ENCODE data around the gene CBLB.

The CBLB gene

DNA sequence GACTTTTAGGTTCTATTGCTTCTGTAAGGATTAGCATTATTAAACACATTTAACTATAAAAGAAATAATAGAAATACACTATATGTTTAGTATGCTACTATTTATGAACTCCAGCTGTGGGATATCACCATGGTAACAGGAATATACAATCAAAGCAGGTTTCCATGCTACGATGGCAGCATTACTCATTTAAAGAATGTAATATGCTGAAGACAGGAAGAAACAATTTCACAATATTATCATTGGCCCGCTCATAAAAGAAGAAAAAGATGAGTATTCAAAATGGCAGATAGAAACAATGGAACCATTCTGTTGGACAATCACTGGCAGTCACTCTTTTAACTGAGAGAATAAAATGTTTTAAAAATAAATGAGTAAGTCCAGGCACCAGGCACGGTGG is 153.4 kb downstream of the CBLB start:
- Histone ChIP-seq H3K36me3 (ENCODE audit: insufficient read depth, low read length) (peaks cover 50% of the 10 kb centered on the region), H3K9ac (ENCODE audit: low read depth, low read length) (peak overlapping the region; percentile 17), H3K4me3 (ENCODE audit: low read length) (no peak overlapping the region), H3K27me3 (ENCODE audit: control insufficient read depth, insufficient read depth, low read length) (no peaks in the 10 kb centered on the region), H3K9me3 (replicated peaks; ENCODE audit: low read length) (no peaks in the 10 kb centered on the region), H3K4me1 (ENCODE audit: control insufficient read depth, insufficient read depth, low read length) (peaks cover 3% of the 10 kb centered on the region), H3K4me2 (ENCODE audit: low read length) (no peak overlapping the region)

DNA sequence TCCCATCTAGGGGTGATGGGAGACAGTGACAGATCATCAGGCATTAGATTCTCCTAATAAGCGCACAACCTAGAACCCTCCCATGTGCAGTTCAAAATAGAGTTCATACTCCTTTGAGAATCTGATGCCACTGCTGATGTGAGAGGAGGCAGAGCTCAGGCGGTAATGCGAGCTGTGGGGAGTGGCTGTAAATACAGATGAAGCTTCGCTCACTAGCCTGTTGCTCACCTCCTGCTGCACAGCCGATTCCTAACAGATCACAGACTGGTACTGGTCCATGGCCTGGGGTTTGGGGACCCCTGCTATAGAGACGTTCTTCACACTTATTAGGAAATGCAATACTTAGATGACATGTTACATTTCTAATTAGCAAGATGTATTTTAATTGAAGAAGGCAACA is 154.4 kb downstream of the CBLB start:
- Histone ChIP-seq H3K36me3 (ENCODE audit: insufficient read depth, low read length) (peaks cover 47% of the 10 kb centered on the region), H3K27me3 (ENCODE audit: control insufficient read depth, insufficient read depth, low read length) (no peaks in the 10 kb centered on the region), H3K4me3 (ENCODE audit: low read length) (no peak overlapping the region), H3K4me2 (ENCODE audit: low read length) (no peak overlapping the region), H3K9ac (ENCODE audit: low read depth, low read length) (no peak overlapping the region), H3K4me1 (ENCODE audit: control insufficient read depth, insufficient read depth, low read length) (peaks cover 3% of the 10 kb centered on the region), H3K9me3 (replicated peaks; ENCODE audit: low read length) (no peaks in the 10 kb centered on the region)

DNA sequence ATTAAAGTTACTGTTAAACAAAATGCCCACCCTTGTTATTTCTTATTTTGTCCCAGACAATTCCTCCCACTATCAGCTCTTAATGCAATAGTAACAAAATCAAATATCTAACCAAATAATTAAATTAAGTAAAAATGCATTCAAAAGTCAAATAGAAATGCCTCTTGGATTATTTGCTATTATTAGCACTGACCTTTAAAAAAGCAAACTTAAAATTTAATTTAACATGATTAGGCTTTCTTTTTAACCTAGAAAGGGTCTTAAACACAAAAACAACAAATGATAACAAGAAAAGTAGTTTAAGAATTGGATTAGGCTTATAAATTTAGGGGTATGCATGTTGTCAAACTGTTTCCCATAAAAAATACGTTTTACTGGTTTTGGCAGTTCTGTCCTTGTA is 159.8 kb downstream of the CBLB start:
- Histone ChIP-seq H3K9ac (ENCODE audit: low read depth, low read length) (no peak overlapping the region), H3K4me1 (ENCODE audit: control insufficient read depth, insufficient read depth, low read length) (no peaks in the 10 kb centered on the region), H3K4me2 (ENCODE audit: low read length) (no peak overlapping the region), H3K4me3 (ENCODE audit: low read length) (no peak overlapping the region), H3K36me3 (ENCODE audit: insufficient read depth, low read length) (peaks cover 19% of the 10 kb centered on the region), H3K27me3 (ENCODE audit: control insufficient read depth, insufficient read depth, low read length) (no peaks in the 10 kb centered on the region), H3K9me3 (replicated peaks; ENCODE audit: low read length) (no peaks in the 10 kb centered on the region)

DNA sequence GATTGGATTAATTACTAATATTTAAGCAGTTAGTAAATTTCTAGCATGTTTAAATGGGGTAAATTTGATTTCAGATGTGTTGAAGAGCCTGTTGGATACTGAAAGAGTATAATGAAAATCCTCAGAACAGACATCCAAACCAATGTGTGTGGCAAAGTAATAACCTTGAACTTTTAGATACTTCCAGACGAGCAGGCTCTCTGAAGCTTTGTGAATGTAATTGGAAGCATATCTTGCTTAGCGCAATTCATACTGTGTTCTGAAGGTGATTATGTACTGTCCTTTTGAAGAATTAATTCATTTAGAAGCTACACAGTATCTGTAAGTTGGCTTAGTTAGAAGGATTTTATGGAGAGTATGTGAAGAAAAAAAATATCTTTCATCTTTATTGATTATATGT is 161.8 kb downstream of the CBLB start:
- Histone ChIP-seq H3K9me3 (replicated peaks; ENCODE audit: low read length) (no peaks in the 10 kb centered on the region), H3K4me1 (ENCODE audit: control insufficient read depth, insufficient read depth, low read length) (no peaks in the 10 kb centered on the region), H3K4me3 (ENCODE audit: low read length) (no peak overlapping the region), H3K9ac (ENCODE audit: low read depth, low read length) (no peak overlapping the region), H3K36me3 (ENCODE audit: insufficient read depth, low read length) (peaks cover 30% of the 10 kb centered on the region), H3K27me3 (ENCODE audit: control insufficient read depth, insufficient read depth, low read length) (no peaks in the 10 kb centered on the region), H3K4me2 (ENCODE audit: low read length) (no peak overlapping the region)

DNA sequence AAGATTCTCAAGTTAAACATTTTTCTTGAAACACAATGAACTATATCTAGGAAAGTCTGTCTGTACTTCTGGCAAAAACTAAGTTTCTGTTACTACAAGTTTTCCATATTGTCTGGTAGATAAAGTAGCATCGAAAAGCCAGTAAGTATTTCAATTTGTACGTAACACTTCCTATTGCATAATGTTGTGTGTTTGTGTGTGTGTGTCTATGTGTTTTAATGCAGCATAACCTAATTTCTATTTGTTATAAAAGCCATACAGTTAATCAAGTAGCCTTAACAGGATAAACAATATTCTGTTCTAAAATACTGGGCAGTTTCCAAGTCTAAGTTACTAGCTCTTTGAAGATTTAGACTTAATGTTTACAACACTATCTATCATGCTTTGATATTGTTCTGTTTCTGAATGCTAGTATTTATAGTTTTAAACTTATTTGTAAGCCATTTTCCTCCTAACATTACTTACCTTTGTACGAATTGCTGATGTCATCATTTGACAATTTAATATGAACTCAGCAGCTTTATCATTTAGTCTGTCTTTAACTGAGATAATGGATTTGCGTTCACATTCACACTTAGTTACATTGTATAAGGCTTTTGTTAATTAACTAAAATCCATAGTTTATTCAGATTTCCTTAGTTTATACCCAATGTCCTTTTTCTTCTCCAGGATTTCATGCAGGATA is 163.9 kb downstream of the CBLB start:
- H3K4me1 ChIP-seq (ENCODE audit: control insufficient read depth, insufficient read depth, low read length): no peaks in the 10 kb centered on the region
- H3K27me3 ChIP-seq (ENCODE audit: control insufficient read depth, insufficient read depth, low read length): no peaks in the 10 kb centered on the region
- H3K4me2 ChIP-seq (ENCODE audit: low read length): no peak overlapping the region
- no peak overlapping the region for H3K9ac ChIP-seq (ENCODE audit: low read depth, low read length)
- peaks cover 26% of the 10 kb centered on the region for H3K36me3 ChIP-seq (ENCODE audit: insufficient read depth, low read length)
- no peak overlapping the region for H3K4me3 ChIP-seq (ENCODE audit: low read length)
- H3K9me3 ChIP-seq (replicated peaks; ENCODE audit: low read length): no peaks in the 10 kb centered on the region

DNA sequence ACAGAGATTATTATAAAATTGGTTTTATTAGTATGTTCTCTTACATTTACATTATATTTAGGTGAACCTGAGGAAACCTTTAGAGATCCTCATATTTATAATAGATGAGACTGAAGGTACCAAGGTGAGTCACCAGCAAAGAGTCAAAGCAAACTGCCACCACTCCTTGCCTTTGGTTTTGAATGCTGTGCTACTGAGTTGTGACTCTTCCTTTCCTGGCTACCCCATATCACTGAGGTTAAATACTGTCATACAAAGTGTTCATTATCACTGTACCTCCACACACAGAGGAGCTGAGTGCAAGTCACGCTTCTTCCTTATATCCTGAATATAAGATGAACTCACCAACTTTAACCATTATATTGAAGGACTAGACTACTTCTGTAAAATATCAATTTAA is 168.2 kb downstream of the CBLB start:
- Histone ChIP-seq H3K9ac (ENCODE audit: low read depth, low read length) (no peak overlapping the region), H3K4me1 (ENCODE audit: control insufficient read depth, insufficient read depth, low read length) (no peaks in the 10 kb centered on the region), H3K4me2 (ENCODE audit: low read length) (no peak overlapping the region), H3K27me3 (ENCODE audit: control insufficient read depth, insufficient read depth, low read length) (no peaks in the 10 kb centered on the region), H3K9me3 (replicated peaks; ENCODE audit: low read length) (no peaks in the 10 kb centered on the region), H3K4me3 (ENCODE audit: low read length) (no peak overlapping the region), H3K36me3 (ENCODE audit: insufficient read depth, low read length) (peaks cover 30% of the 10 kb centered on the region)

DNA sequence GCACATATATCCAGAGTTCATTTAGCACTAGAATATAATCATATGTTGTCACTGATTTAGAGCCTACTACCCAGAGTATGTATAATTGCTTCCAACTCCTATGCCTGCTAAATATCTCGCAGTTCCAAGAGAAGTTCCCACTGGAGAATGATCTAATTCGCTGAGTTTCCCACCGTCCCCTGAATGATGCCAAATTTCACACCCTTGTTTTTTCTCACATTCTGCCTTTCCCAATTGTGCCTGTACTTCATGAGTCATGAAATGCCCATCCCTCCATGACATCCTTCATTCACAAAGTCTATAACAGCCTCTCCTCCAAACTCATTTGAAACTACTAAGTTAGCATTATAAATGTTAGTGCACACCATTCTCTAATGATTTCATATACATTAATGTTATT is 177.2 kb downstream of the CBLB start:
- Histone ChIP-seq H3K4me3 (ENCODE audit: low read length) (no peak overlapping the region), H3K27me3 (ENCODE audit: control insufficient read depth, insufficient read depth, low read length) (no peaks in the 10 kb centered on the region), H3K36me3 (ENCODE audit: insufficient read depth, low read length) (peaks cover 33% of the 10 kb centered on the region), H3K4me2 (ENCODE audit: low read length) (no peak overlapping the region), H3K9ac (ENCODE audit: low read depth, low read length) (no peak overlapping the region), H3K9me3 (replicated peaks; ENCODE audit: low read length) (no peaks in the 10 kb centered on the region), H3K4me1 (ENCODE audit: control insufficient read depth, insufficient read depth, low read length) (no peaks in the 10 kb centered on the region)

DNA sequence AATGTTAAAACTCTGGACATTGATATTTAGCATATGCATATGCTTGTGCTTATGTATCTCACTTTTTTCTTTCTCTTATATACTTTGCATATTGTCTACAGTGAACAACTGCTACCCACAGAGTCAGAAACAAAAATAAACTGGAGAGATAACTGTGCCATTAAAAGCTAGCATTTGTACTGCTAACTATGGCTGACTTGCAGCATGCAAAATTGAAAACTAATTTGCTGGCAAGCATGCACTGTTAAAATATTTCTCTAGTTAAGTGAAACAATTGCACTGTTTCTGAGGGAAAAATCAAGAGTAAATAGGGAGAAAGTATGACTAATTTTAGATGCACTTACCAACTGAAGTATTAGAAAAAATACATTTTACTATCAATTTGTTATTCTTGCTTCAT is 177.8 kb downstream of the CBLB start:
- Histone ChIP-seq H3K36me3 (ENCODE audit: insufficient read depth, low read length) (peaks cover 33% of the 10 kb centered on the region), H3K9me3 (replicated peaks; ENCODE audit: low read length) (no peaks in the 10 kb centered on the region), H3K9ac (ENCODE audit: low read depth, low read length) (no peak overlapping the region), H3K4me3 (ENCODE audit: low read length) (no peak overlapping the region), H3K27me3 (ENCODE audit: control insufficient read depth, insufficient read depth, low read length) (no peaks in the 10 kb centered on the region), H3K4me1 (ENCODE audit: control insufficient read depth, insufficient read depth, low read length) (no peaks in the 10 kb centered on the region), H3K4me2 (ENCODE audit: low read length) (no peak overlapping the region)

DNA sequence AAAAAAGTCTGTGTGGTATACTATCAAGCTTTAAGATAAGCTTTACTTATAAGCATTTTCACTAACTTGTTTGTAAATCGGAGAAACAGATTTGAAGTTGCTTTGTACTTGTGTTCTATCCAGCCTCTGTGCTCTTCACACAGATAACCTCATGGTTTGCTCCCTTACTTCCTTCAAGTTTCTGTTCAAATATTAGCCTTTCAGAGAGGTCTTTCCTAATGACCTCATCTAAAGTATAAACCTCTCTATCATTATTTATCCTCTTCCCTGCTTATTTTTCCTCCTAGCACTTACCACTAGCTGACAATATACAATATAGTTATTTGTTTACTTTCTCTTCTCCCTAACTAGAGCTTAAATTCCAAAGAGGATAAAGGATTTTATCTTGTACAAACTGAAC is 180.0 kb downstream of the CBLB start:
- Histone ChIP-seq H3K4me1 (ENCODE audit: control insufficient read depth, insufficient read depth, low read length) (no peaks in the 10 kb centered on the region), H3K36me3 (ENCODE audit: insufficient read depth, low read length) (peaks cover 42% of the 10 kb centered on the region), H3K9me3 (replicated peaks; ENCODE audit: low read length) (no peaks in the 10 kb centered on the region), H3K4me2 (ENCODE audit: low read length) (no peak overlapping the region), H3K9ac (ENCODE audit: low read depth, low read length) (no peak overlapping the region), H3K4me3 (ENCODE audit: low read length) (no peak overlapping the region), H3K27me3 (ENCODE audit: control insufficient read depth, insufficient read depth, low read length) (no peaks in the 10 kb centered on the region)

DNA sequence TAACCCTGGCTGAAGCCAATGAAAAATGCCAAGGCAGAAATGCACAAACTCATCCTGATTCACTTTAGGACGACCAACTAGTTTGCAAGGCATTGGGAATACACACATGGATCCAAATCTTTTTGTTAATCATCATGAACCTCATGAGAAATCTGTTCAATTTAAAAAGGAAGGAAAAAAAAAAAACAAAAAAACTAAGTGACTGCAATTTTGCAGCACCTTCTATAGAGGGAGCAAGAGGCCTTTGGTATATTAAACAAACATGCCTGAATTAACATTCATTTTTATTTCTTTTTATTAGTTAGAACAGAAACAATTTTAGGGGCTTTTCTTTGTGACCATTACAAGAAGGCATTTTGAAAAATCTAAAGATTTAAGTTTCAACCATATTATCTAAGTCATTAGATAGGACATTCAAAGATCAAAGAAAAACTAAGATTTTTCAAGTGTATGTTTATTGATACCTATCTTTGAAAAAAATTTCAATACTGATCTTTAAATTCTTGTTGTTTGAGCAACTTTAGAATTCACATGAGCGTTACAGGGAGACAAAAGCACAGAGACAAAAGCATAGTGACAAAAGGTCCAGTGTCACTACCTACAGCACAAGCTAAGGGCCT is 182.4 kb downstream of the CBLB start:
- no peaks in the 10 kb centered on the region for H3K27me3 ChIP-seq (ENCODE audit: control insufficient read depth, insufficient read depth, low read length)
- no peaks in the 10 kb centered on the region for H3K4me1 ChIP-seq (ENCODE audit: control insufficient read depth, insufficient read depth, low read length)
- H3K4me2 ChIP-seq (ENCODE audit: low read length): no peak overlapping the region

DNA sequence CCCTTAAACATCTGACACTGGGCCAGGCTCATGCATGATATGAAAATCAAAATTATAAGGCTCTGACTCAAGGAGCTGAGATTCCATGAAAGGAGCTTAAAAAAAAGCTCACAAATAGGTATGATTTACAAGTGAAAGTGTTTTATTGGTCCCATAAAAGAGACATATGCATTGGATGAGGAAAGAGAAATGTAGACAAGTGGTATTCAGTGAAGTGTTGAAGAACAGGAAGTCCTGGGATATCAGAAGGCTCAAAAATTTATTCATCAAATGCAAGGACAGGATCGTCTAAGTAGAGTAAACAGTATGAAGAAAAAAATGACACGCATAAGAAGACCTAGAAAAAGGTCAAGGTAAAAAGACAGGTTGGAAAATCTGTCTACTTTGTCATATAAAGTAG is 188.9 kb downstream of the CBLB start:
- Histone ChIP-seq H3K4me2 (ENCODE audit: low read length) (no peak overlapping the region), H3K36me3 (ENCODE audit: insufficient read depth, low read length) (peaks cover 70% of the 10 kb centered on the region), H3K4me1 (ENCODE audit: control insufficient read depth, insufficient read depth, low read length) (no peaks in the 10 kb centered on the region), H3K9ac (ENCODE audit: low read depth, low read length) (no peak overlapping the region), H3K9me3 (replicated peaks; ENCODE audit: low read length) (no peaks in the 10 kb centered on the region), H3K4me3 (ENCODE audit: low read length) (no peak overlapping the region), H3K27me3 (ENCODE audit: control insufficient read depth, insufficient read depth, low read length) (no peaks in the 10 kb centered on the region)

More for the DNA sequence above, 182.4 kb downstream of the CBLB start:
- Histone ChIP-seq H3K4me3 (ENCODE audit: low read length) (no peak overlapping the region), H3K9ac (ENCODE audit: low read depth, low read length) (peak overlapping the region; percentile 17), H3K9me3 (replicated peaks; ENCODE audit: low read length) (no peaks in the 10 kb centered on the region), H3K36me3 (ENCODE audit: insufficient read depth, low read length) (peaks cover 34% of the 10 kb centered on the region)

DNA sequence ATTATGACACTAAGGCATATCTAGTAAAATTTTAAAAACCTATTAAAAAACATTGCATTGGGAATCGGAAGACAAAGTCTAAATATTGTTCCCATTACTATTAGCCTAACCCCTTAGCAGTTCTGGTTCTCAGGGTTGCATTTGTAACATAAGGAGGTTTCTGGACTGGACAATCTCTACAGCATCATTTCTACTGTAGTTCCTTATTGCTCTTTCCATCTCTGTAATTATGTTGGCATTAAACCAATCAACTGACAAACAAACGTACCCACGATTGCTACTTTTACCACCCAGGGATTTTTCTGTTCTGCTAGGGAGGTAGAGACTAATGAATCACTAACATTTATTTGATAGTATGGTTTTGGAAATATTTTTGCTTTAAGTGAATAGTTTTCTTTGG is 190.8 kb downstream of the CBLB start:
- Histone ChIP-seq H3K36me3 (ENCODE audit: insufficient read depth, low read length) (peaks cover 73% of the 10 kb centered on the region), H3K4me2 (ENCODE audit: low read length) (no peak overlapping the region), H3K4me3 (ENCODE audit: low read length) (no peak overlapping the region), H3K9me3 (replicated peaks; ENCODE audit: low read length) (no peaks in the 10 kb centered on the region), H3K9ac (ENCODE audit: low read depth, low read length) (no peak overlapping the region), H3K4me1 (ENCODE audit: control insufficient read depth, insufficient read depth, low read length) (no peaks in the 10 kb centered on the region), H3K27me3 (ENCODE audit: control insufficient read depth, insufficient read depth, low read length) (no peaks in the 10 kb centered on the region)
